ENCODE results near the gene STEAP3.
"Not testable (repeated sequence)": the region's sequence is repeated elsewhere in the genome, so short reads cannot be mapped to it uniquely, and the experiment has no call there.

The STEAP3 gene

DNA sequence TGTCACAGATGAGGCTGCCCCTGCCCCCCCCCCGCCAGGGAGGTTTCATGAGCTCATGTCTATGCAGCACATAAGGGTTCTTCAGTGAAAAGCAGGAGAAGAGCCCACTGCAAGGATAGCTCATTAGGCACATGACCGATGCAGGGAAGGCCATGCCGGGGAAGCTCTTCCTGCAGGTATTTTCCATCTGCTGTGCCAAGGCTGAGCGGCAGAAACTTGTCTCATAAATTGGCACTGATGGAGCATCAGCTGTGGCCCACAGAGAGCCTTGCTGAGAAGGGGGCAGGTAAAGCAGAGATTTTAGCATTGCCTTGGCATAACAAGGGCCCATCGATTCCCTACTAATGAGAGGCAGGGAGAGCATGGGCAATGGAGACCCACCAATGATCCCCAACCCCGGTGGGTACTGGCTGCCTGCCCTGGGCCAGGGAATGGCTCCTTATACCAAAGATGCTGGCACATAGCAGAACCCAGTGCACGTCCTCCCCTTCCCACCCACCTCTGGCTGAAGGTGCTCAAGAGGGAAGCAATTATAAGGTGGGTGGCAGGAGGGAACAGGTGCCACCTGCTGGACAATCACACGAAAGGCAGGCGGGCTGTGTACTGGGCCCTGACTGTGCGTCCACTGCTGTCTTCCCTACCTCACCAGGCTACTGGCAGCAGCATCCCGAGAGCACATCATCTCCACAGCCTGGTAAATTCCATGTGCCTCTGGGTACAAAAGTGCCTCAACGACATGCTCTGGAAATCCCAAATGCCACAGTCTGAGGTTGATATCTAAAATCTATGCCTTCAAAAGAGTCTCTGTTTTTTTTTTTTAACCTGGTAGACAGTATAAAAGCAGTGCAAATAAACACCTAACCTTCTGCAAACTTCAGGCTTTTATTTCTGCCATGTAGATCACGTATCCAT is 41.4 kb downstream of the STEAP3 start:
- H3K27ac Mint-ChIP-seq, result no peak overlapping the region
- H3K4me1 Mint-ChIP-seq (ENCODE audit: low read depth), result no peaks in the 10 kb centered on the region
- H3K9me3 Mint-ChIP-seq, result no peaks in the 10 kb centered on the region
- H3K4me3 Mint-ChIP-seq, result no peak overlapping the region
- DNase-seq (ENCODE audit: low spot score), result no peak
- peaks cover 12% of the 10 kb centered on the region for H3K27me3 Mint-ChIP-seq (ENCODE audit: low read depth)
- H3K36me3 Mint-ChIP-seq (ENCODE audit: low read depth), result no peaks in the 10 kb centered on the region

DNA sequence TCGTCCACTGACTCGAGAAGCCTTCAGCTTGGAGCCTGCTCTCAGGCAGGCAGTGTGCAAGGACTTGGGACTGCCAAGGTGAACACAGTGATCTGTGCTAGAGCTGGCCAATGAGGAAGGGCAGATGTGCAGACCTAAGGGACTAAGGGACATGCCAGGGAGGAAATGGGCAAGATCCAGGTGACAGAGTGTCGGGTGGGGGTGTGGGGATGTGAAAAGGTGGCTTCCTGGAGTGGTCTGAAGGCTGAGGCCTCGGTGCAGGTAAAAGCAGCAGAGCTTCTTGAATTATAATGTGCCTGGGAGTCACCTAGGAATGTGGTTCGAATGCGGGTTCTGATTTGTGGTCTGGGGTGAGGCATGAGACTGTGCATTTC is 42.0 kb downstream of the STEAP3 start:
- DNase-seq (ENCODE audit: low spot score), result no peak
- Mint-ChIP-seq H3K4me3 (no peak overlapping the region), H3K9me3 (no peaks in the 10 kb centered on the region), H3K4me1 (ENCODE audit: low read depth) (no peaks in the 10 kb centered on the region), H3K36me3 (ENCODE audit: low read depth) (no peaks in the 10 kb centered on the region), H3K27me3 (ENCODE audit: low read depth) (peaks cover 14% of the 10 kb centered on the region), H3K27ac (no peak overlapping the region)

DNA sequence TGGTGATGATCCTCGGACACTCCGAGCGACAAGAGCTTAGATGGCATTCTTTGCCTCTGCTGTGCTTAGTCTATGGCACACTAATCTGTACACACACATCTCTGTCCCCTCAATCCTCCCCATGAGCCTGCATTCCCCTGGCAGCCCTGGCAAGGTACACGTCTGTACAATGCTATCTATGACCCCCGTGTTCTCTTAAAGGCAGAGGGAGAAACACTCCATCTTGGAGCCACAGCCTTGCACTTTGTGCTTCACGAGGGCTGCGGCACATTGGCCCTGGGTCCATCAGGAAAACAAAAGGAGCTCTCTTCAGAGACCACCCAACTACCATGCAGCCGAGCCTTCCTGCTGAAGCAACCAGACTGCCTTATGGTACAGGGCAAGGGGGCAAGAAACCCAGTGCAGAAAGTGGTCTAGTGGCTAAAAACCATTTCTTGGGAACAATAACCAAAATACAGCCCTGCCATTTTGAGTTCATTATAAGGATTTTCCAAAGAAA is 42.5 kb downstream of the STEAP3 start:
- Mint-ChIP-seq H3K4me1 (ENCODE audit: low read depth) (no peaks in the 10 kb centered on the region), H3K27me3 (ENCODE audit: low read depth) (peaks cover 15% of the 10 kb centered on the region), H3K4me3 (no peak overlapping the region), H3K9me3 (no peaks in the 10 kb centered on the region), H3K27ac (no peak overlapping the region), H3K36me3 (ENCODE audit: low read depth) (no peaks in the 10 kb centered on the region)
- no peak for DNase-seq (ENCODE audit: low spot score)

DNA sequence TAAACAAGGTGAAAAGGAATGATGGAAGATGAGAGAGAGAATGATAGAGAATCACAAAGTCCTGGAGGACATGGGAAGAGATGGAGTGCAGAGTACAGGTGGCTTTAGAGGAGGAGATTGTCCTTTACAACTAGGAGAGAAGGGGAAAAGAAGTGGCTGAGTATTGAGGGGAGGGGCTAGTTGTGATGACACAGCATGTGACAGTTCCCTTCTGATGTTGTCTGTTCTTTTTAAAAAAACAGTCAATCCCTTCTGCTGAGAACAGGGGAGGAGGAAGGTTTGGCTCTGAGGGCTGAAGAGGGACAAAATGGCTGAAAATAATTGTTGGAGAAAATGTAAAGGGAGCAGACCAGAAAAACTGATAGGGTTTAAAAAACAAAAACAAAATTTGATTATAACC is 44.0 kb downstream of the STEAP3 start:
- Mint-ChIP-seq H3K9me3 (no peaks in the 10 kb centered on the region), H3K27me3 (ENCODE audit: low read depth) (peaks cover 15% of the 10 kb centered on the region), H3K4me1 (ENCODE audit: low read depth) (no peaks in the 10 kb centered on the region), H3K27ac (no peak overlapping the region), H3K4me3 (no peak overlapping the region), H3K36me3 (ENCODE audit: low read depth) (no peaks in the 10 kb centered on the region)
- no peak for DNase-seq (ENCODE audit: low spot score)

DNA sequence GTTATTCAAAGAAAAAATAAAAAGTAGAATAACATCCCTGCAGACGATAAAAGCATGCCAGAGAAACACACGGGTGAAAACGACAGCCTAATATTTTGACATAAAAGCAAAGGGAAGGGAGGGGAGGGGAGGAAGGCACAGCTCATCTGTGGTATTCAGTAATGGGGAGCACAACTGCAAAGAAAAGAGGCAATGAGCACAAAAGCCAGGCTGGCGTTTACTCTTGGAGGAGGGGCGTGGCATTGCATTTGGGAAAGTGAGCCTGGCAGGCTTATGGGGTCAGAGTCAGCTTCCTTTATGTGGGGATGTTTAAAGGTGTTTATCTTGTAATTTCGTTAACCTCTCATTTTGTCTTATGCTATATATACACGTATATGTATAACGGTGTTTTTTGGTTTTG is 53.2 kb downstream of the STEAP3 start:
- Mint-ChIP-seq H3K27me3 (ENCODE audit: low read depth) (no peaks in the 10 kb centered on the region), H3K4me3 (no peak overlapping the region), H3K9me3 (no peaks in the 10 kb centered on the region), H3K4me1 (ENCODE audit: low read depth) (no peaks in the 10 kb centered on the region), H3K27ac (no peak overlapping the region), H3K36me3 (ENCODE audit: low read depth) (no peaks in the 10 kb centered on the region)
- DNase-seq (ENCODE audit: low spot score), result no peak

DNA sequence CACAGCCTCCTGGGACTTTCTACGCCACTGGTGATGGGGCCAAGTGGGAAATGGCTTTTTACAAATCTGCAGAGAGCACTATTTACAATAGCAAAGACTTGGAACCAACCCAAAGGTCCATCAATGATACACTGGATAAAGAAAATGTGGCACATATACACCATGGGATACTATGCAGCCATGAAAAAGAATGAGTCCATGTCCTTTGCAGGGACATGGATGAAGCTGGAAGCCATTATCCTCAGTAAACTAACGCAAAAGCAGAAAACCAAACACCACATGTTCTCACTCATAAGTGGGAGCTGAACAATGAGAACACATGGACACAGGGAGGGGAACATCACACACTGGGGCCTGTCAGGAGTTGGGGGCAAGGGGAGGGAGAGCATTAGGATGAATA is 54.8 kb downstream of the STEAP3 start:
- not testable (repeated sequence) for H3K27me3 Mint-ChIP-seq (ENCODE audit: low read depth); H3K4me3 Mint-ChIP-seq; H3K36me3 Mint-ChIP-seq (ENCODE audit: low read depth); H3K9me3 Mint-ChIP-seq; H3K27ac Mint-ChIP-seq; DNase-seq (ENCODE audit: low spot score); H3K4me1 Mint-ChIP-seq (ENCODE audit: low read depth)

DNA sequence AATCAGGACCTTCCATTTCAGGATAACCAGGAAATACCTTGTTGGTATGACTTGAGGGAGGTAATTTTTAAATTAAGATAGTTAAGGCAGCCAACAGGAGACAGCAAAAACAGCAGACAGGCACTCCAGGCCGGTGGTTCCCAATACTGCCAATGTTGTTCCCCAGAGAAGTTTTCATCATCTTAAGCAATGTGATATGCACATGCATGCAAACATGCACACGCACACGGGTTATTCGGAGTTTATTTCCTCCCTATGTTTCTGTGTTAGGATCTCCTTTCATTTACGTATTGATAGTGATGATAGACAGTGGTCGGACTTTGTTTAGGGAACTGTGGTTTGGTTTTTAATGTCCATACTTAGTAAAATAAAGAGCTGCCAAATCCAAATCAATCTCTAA is 55.3 kb downstream of the STEAP3 start:
- Mint-ChIP-seq H3K27me3 (ENCODE audit: low read depth) (no peaks in the 10 kb centered on the region), H3K4me1 (ENCODE audit: low read depth) (no peaks in the 10 kb centered on the region)

DNA sequence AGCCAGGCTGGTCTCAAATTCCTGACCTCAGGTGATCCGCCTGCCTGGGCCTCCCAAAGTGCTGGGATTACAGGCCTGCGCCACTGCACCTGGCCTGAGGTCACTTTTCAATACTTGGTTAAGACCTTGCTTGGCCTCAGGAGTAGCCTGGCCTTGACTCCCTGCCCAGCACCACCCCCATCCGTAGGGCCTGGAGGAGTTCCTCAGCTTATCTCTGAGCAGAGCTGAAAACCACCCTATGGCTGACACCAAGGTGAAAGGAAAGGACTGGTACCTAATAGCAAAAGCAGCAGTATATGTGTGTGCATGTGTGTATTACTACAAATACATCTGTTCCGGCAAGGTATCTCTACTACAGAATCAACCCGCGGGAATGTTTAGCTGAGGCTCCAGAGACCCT is 56.0 kb downstream of the STEAP3 start:
- Mint-ChIP-seq H3K27me3 (ENCODE audit: low read depth) (no peaks in the 10 kb centered on the region), H3K4me3 (no peak overlapping the region), H3K36me3 (ENCODE audit: low read depth) (no peaks in the 10 kb centered on the region), H3K4me1 (ENCODE audit: low read depth) (no peaks in the 10 kb centered on the region), H3K9me3 (no peaks in the 10 kb centered on the region), H3K27ac (no peak overlapping the region)
- no peak for DNase-seq (ENCODE audit: low spot score)

More for the DNA sequence above, 55.3 kb downstream of the STEAP3 start:
- no peak overlapping the region for H3K27ac Mint-ChIP-seq
- no peaks in the 10 kb centered on the region for H3K36me3 Mint-ChIP-seq (ENCODE audit: low read depth)
- no peak for DNase-seq (ENCODE audit: low spot score)
- no peak overlapping the region for H3K4me3 Mint-ChIP-seq
- no peaks in the 10 kb centered on the region for H3K9me3 Mint-ChIP-seq

DNA sequence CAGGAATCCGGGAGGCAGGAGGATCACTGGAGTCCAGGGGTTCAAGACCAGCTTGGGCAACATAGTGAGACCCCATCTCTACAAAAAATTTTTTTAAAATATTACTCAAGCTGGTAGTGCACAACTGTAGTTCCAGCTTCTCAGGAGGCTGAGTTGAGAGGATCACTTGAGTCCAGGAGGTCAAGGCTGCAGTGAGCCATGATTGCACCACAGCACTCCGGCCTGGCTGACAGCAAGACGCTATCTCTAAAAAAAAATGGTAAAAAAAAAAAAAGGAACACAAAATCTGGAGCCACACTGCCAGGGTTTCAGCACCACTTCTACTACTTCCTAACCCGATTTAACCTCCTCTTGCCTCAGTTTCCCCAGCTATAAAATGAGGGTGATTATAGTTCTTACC is 57.0 kb downstream of the STEAP3 start:
- Mint-ChIP-seq H3K9me3 (no peaks in the 10 kb centered on the region), H3K4me1 (ENCODE audit: low read depth) (no peaks in the 10 kb centered on the region), H3K27me3 (ENCODE audit: low read depth) (no peaks in the 10 kb centered on the region), H3K36me3 (ENCODE audit: low read depth) (no peaks in the 10 kb centered on the region), H3K4me3 (no peak overlapping the region), H3K27ac (no peak overlapping the region)
- no peak for DNase-seq (ENCODE audit: low spot score)

DNA sequence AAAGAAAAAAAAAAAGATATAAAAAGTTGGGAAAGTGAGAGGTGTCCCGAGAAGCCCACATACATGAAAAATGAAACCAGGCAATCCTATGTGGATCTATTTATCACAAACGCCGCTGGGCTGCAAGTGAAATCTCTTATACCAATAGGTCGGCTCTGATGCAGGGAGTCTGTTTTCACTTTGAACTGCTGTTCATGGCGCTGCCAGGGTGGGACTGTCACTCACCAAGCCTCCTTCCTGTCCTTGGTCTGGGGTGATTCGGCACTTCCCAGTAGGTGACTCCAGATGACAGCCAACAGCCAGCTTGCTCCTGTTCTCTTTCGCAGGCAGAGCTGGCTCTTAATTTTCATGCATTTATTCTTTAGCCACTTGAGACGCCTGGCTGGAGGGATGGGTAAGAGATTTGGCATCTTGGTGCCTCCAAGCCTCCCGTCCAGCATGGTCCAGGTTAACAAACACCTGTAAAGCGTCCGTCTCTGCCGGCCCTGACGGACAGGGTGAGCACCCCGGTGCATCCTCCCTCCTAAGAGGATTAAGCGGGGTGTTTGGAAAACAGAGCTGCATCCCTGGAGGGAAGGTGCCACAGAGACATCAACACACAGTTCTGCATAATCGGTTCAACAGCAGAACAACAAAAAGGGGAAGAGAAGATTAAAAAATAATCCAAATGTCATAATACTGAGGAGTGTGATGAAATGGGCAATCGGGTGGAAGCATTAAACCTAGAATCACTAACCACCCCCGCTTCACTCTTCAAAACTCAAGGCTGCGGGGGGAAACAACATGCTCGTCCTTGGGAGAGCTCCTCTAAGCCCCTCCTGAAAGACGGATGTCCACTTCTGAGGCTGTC is 58.7 kb downstream of the STEAP3 start:
- Mint-ChIP-seq H3K36me3 (ENCODE audit: low read depth) (no peaks in the 10 kb centered on the region), H3K4me1 (ENCODE audit: low read depth) (no peaks in the 10 kb centered on the region), H3K27ac (no peak overlapping the region), H3K9me3 (no peaks in the 10 kb centered on the region), H3K27me3 (ENCODE audit: low read depth) (no peaks in the 10 kb centered on the region), H3K4me3 (no peak overlapping the region)
- no peak for DNase-seq (ENCODE audit: low spot score)

DNA sequence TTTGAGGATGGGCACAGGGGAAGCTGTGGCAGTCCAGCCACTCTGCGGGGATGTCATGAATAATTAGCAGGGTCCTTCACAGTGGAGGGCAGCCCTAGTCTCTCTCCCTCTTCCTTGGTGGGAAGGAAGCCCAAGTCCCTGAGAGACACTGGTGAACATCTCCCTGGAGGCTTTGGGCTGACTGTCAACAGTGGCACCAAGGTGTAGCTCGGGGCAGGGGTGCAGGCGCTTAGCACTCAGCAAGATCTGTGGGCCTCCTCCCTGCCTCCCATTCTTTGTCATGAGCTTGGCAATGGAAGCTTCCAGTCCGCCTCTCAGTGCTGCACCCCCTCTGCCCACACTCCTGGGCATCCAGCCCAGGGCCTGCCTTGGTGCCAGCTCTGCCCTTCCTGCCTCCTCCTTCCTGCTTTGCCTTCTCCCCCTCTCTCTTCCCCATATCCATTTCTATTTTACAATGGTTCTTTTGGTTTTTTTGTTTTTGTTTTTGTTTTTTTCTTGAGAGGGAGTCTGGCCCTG is 59.4 kb downstream of the STEAP3 start:
- H3K4me1 Mint-ChIP-seq (ENCODE audit: low read depth), result no peaks in the 10 kb centered on the region
- no peaks in the 10 kb centered on the region for H3K36me3 Mint-ChIP-seq (ENCODE audit: low read depth)

DNA sequence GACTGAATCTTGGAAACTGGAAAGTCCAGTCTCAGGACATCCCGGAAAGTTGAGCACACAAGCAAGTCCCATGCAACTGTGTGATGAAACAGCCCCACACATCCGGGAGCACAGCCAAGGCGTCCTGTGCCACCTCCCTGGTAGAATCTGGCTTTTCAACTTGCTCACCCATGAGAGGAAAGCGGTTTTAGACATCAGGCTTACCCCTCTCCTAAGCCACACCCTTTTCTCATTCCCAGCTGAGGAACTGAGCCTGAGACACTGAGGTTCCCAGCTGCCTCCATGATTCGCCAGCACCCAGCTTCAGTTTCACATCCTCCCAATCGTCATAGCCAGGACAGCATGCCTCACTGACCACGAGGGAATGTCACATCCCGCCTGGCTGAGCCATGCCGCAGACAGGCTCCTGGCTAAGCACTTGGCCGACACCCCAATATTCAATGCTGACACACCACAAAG is 60.3 kb downstream of the STEAP3 start:
- H3K4me3 Mint-ChIP-seq, result no peak overlapping the region
- DNase-seq (ENCODE audit: low spot score), result no peak
- H3K4me1 Mint-ChIP-seq (ENCODE audit: low read depth), result no peaks in the 10 kb centered on the region
- H3K27ac Mint-ChIP-seq, result no peak overlapping the region
- H3K36me3 Mint-ChIP-seq (ENCODE audit: low read depth), result no peaks in the 10 kb centered on the region
- no peaks in the 10 kb centered on the region for H3K27me3 Mint-ChIP-seq (ENCODE audit: low read depth)
- H3K9me3 Mint-ChIP-seq, result no peaks in the 10 kb centered on the region

More for the DNA sequence above, 59.4 kb downstream of the STEAP3 start:
- Mint-ChIP-seq H3K27ac (no peak overlapping the region), H3K4me3 (no peak overlapping the region), H3K9me3 (no peaks in the 10 kb centered on the region), H3K27me3 (ENCODE audit: low read depth) (no peaks in the 10 kb centered on the region)
- DNase-seq (ENCODE audit: low spot score), result no peak

DNA sequence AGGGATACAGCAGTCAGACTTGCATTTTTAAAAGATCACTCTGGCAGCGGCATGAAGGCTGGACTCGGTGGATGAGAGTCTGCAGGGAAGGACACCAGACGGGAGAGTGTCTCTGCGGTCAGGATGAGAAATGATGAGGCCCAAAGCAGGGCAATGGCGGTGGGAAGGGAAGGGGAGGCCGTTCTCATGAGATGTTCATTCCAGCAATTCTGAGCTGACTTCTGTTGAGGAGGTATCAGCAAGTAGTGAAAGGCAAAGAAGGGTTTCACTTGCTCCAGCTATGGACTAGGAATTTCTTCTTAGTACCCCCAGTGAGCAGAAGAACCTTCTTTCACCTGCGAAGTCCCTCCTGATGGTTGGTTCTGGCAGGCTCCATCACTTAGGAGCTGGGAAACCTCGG is 63.0 kb downstream of the STEAP3 start:
- Mint-ChIP-seq H3K4me3 (no peak overlapping the region), H3K36me3 (ENCODE audit: low read depth) (no peaks in the 10 kb centered on the region), H3K27ac (no peak overlapping the region), H3K27me3 (ENCODE audit: low read depth) (no peaks in the 10 kb centered on the region), H3K9me3 (no peaks in the 10 kb centered on the region), H3K4me1 (ENCODE audit: low read depth) (no peaks in the 10 kb centered on the region)
- DNase-seq (ENCODE audit: low spot score), result no peak

DNA sequence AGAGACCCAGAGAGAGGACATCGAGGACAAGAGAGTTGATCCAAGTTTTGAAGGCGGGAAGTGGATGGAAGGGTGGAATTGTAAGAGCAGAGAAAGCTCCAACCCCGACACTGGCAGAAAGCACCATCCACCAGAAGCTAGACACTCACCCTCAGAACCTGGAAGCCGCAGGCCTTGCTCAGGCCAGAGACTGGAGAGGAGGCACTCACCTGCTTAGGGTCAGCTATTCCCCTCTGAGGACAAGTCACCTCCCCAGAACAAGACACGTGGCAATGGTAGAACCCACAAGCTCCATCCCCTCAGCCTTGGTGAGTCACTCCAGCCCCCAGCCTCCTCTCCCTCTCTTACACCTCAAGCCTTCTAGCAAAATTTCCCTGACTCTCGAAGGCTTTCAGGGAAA is 64.9 kb downstream of the STEAP3 start:
- Mint-ChIP-seq H3K27me3 (ENCODE audit: low read depth) (no peaks in the 10 kb centered on the region), H3K27ac (no peak overlapping the region), H3K4me1 (ENCODE audit: low read depth) (no peaks in the 10 kb centered on the region), H3K9me3 (no peaks in the 10 kb centered on the region), H3K36me3 (ENCODE audit: low read depth) (no peaks in the 10 kb centered on the region), H3K4me3 (no peak overlapping the region)
- DNase-seq (ENCODE audit: low spot score), result no peak
